Measurements from ENCODE around the gene TTC23.

Gene TTC23

DNA sequence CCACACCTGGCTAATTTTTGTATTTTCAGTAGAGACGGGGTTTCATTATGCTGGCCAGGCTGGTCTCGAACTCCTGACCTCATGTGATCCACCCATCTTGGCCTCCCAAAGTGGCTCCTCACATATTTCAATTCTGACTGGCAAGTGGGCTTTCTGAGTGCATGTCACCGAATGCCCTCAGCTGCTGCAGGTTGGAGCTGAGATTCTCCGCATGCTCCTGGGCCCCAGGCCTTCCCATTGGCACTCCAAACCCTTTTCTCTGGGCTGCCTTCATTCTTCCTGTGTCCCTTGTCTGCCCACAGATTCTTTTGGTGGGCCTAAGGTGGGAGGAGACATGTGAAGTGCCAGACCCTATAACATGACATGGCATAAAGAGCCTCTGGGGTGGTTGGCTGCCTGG is 77.2 kb downstream of the TTC23 start:
- DNase-seq (ENCODE audit: low read depth), result no peak
- TF ChIP-seq, protein P1, sequence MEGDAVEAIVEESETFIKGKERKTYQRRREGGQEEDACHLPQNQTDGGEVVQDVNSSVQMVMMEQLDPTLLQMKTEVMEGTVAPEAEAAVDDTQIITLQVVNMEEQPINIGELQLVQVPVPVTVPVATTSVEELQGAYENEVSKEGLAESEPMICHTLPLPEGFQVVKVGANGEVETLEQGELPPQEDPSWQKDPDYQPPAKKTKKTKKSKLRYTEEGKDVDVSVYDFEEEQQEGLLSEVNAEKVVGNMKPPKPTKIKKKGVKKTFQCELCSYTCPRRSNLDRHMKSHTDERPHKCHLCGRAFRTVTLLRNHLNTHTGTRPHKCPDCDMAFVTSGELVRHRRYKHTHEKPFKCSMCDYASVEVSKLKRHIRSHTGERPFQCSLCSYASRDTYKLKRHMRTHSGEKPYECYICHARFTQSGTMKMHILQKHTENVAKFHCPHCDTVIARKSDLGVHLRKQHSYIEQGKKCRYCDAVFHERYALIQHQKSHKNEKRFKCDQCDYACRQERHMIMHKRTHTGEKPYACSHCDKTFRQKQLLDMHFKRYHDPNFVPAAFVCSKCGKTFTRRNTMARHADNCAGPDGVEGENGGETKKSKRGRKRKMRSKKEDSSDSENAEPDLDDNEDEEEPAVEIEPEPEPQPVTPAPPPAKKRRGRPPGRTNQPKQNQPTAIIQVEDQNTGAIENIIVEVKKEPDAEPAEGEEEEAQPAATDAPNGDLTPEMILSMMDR (conservative IDR thresholded peaks at IDR 0.05; ENCODE audit: low read depth, low read length), result no peak

DNA sequence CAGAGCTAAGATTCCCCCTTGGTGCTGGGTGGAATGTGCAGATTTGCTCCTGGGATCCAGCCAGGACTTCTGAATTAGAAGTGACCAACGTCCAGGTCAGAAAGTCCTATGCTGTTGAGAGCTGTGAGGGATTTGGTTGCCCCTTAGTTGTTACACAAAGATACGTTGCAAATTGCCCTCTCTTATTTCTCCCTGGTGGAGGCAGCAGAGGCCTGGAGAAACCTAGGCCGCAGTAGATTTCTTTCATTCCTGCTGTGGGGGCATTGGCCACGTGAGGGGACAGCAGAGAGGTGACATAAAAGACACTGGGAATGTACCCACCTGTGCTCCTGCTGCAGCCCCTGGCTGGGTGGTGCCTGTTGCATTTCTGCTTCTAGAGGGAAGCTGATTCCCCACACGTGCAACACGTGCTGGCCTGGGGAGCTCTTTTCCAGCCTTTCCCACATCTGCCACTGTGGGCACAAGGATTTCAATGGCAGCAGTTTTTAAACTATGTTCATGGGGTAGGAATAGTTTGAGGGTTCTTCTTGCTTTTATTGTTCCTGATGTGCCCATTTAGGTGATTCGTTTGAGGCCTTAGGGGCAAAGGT is 78.8 kb downstream of the TTC23 start:
- no peak overlapping the region for H3K4me3 ChIP-seq (ENCODE audit: low read length)
- TF ChIP-seq, protein P1 (conservative IDR thresholded peaks at IDR 0.05; ENCODE audit: low read depth, low read length), result no peak
- DNase-seq (ENCODE audit: low read depth), result no peak

More for the DNA sequence above, 77.2 kb downstream of the TTC23 start:
- no peak overlapping the region for H3K4me3 ChIP-seq (ENCODE audit: low read length)

DNA sequence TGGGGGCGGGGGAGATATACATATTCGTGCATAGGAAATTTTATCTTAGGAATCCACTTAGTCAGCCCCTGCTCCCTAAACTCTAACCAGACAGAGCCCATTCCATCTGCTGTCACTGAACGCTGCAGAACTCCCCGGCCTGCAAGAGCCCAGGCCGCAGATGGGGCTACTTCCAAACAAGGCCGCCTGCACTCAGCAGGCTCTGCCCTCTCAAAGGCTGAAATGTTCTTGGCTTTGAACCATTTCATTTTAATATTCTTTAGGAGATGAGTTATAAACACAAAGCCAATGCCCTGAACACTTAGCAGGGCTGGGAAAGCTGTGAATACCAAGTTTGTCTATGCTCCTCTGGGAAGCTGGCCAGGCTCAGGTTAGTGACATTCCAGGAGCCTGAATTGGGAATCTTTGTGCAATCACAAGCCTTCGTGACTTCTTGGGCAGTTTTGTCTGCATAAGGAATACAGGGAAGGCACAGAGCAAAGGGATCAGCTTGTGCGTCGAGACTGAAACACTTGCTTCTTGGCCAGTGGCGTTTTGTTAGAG is 79.5 kb downstream of the TTC23 start:
- H3K4me3 ChIP-seq (ENCODE audit: low read length), result no peak overlapping the region
- TF ChIP-seq, protein P1 (conservative IDR thresholded peaks at IDR 0.05; ENCODE audit: low read depth, low read length), result no peak
- peak; percentile 13 for DNase-seq (ENCODE audit: low read depth)

DNA sequence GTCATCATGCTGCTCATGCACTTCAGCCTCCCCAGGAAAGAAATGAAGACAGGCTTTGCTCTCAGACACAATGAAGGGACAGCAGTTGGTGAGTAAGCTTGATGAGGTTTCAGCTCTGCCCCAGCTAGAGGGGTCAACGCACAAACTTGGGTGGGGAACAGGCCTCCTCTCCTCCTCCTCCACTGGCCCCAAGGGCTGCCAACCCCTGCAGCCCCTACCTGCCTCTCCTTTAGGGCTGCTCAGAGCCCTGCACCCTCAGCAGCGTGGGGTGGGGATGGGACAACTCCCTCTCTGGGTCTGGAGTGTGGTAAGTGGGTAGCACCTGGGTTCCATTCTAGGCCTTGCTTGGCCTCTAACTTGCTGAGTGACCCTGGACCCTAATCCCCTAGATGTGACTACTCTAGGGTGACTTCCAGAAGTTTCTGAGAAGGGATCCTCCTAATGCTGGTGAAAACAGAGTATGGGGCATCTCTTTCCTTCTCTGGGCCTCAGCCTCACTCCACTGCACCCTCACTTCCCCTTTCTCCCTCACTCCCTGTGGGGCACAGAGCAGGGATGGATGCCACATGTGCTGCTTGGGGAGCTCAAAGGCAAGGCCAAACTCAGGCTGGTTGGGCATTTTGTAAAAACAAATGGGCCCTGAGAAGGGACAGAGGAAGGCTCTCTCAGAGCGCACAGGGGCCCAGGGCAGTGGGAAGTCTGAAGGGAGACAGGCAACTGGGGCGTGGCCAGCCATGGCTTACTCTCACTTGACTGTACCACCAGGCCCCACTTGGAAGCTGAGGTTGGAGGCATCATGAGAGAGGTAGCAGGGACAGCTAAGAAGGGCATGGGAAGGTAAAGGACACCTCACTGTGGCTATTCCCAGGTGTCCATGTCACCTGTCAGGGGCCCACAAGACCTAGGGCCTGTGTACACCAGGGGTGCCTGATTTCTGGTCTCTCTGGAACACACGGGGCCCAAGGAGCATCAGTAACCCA is 80.5 kb downstream of the TTC23 start:
- no peak overlapping the region for H3K4me3 ChIP-seq (ENCODE audit: low read length)
- DNase-seq (ENCODE audit: low read depth), result no peak
- TF ChIP-seq, protein P1 (conservative IDR thresholded peaks at IDR 0.05; ENCODE audit: low read depth, low read length), result no peak

DNA sequence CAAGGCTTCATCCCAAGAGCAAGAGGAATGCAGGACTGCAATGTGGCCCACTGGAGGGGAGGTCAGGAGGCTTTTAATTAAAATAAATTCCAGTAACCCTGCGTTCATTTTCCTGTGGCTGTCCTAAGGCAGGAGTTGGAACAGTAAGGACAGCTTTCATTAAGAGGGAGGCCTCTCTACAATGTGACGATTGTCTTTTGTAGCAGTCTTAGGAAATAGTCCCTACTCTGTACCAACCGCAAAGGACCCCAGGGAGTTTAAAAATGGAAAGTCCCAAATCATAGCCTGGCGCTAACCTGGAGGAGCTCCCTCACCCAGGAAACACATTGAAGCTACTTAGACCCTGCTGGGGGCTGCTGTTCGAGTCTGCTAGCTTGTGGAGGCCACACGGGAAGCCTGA is 81.7 kb downstream of the TTC23 start:
- no peak for DNase-seq (ENCODE audit: low read depth)
- no peak overlapping the region for H3K4me3 ChIP-seq (ENCODE audit: low read length)
- TF ChIP-seq, protein P1 (conservative IDR thresholded peaks at IDR 0.05; ENCODE audit: low read depth, low read length), result no peak

DNA sequence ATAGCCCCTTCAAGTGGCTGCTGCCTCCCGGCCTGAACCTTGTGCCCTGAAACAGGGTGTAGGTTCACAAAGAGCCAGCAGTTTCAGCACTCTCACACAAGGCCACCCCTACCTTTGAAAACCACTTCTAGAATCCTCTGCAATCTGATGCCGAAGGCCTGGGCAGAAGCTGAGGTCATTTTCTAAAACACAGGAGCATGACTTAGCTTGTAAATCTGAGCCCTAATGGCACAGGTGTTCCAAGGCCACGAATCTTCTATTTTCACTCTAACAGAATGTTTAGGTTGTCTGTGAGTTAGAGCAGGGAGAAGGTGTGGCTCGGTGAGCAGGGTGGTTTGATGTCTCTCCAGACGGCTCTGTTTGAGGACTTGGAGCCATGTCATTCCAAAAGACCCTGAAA is 82.2 kb downstream of the TTC23 start:
- no peak for DNase-seq (ENCODE audit: low read depth)
- H3K4me3 ChIP-seq (ENCODE audit: low read length), result no peak overlapping the region
- TF ChIP-seq, protein P1 (conservative IDR thresholded peaks at IDR 0.05; ENCODE audit: low read depth, low read length), result no peak
